G401.6 (cell line): ENCODE measurements around the gene INO80D.
"Not testable (repeated sequence)": the region's sequence is repeated elsewhere in the genome, so short reads cannot be mapped to it uniquely, and the experiment has no call there.

ENCODE experiments used
- FAIRE-seq: peaks from 2 replicates; lab custom pipeline; 2012; peaks lifted over from hg19 to GRCh38; lab: Jason Lieb, UNC

INO80D gene, protein sequence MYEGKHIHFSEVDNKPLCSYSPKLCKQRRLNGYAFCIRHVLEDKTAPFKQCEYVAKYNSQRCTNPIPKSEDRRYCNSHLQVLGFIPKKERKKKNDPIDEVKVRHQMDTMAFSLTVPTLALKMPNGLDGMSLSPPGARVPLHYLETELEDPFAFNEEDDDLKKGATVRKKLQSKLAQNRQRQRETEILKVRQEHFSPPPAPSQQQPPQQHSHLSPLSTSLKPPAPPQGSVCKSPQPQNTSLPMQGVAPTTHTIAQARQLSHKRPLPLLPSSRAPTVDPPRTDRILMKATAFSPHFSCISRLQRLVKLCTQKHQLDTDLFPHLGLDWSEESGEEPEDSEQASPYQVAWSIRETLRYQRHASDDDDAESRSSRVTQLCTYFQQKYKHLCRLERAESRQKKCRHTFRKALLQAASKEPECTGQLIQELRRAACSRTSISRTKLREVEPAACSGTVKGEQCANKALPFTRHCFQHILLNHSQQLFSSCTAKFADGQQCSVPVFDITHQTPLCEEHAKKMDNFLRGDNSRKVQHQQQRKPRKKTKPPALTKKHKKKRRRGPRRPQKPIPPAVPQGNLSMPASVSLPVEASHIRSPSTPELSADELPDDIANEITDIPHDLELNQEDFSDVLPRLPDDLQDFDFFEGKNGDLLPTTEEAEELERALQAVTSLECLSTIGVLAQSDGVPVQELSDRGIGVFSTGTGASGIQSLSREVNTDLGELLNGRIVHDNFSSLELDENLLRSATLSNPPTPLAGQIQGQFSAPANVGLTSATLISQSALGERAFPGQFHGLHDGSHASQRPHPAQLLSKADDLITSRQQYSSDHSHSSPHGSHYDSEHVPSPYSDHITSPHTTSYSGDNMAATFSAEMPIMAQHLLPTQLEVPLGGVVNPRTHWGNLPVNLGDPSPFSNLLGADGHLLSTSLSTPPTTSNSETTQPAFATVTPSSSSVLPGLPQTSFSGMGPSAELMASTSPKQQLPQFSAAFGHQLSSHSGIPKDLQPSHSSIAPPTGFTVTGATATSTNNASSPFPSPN

DNA sequence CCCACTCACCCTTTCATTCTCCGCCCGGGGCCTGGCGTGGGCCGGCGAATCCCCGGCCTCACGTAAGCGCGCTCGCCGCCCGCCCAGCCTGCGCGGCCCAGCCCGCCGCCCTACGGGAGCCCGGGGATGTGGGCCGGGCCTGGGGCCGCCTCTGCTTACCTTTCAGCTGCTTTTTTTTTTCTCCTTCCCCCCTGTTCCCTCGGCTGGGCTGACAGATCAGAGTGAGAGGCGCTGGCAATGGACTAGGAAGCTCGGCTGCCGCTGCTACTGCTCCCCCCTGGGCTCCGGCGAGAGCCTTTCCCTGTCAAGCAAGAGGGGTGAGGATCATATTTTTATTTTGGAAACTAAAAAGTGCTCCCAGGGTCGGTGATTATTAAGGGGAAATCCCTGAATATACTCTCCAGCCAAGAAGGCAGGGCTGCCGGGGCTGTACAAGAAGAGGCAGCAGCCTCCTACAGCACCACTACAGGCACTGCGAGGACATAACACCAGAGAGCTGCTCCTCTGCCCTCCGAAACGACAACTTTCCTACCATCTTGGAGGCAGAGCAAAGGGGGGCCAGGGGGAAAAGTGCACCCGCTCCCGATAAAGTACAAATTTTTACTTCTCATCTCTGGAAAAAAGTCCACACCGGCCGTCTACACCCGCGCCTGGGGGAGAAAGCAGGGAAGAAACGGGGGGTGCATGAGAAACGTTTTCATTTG is at the start of gene INO80D:
TSS of gene INO80D (minus strand) at position 433 of the 704 bp plus-strand sequence. CDS start 23,158 bp downstream, outside the sequence.
- FAIRE-seq = peak; percentile 94

DNA sequence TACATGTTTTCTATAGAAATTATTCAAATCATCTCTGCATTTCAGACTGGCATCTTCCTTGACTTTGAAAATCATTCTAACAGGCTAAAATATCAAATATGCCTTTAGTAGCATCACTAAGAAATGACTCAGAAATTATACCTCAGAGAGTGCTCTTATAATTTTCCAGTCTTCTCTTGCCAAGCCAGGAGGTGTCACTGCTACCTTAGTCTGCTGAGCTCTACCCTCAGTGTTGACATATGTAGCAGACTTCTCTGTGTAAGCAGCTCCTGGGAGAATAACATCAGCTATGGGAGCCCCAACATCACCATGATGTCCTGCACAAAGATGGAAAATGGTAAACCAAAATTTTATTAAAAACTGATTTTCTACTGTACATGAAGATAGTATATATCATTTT is 41.7 kb upstream of the INO80D start:
- peak; percentile 78 for FAIRE-seq

DNA sequence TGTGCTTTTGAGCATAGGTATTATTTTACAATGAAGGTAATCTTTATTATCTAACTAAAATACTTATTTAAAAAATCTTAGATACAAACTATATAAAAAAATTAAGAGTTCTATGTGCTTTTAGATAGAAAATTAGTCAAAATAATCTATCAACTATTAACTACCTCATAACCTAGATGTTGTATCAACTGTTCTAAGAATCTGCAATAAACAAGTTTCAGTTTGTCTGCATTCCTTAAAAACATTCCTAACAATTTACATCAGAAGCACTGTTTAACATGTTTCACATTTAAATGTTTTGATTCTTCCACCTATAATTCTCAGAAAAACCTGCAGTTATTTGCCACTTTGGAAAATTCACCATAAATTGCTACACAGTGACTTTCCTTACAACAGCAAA is 39.9 kb upstream of the INO80D start:
- peak; percentile 46 for FAIRE-seq

DNA sequence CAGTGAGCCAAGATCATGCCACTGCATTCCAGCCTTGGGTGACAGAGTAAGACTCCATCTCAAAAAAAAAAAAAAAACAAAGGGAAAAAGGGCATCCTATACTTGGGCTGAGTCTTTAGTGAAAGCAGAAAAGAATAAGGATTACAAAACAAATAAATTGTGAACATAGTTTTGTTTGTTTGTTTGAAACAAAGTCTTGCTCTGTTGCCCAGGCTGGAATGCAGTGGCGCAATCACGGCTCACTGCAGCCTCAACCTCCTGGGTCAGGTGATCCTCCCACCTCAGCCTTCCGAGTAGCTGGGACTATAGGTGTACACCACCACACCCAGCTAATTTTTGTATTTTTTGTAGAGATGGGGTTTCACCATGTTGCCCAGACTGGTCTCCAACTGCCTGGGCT is 36.6 kb upstream of the INO80D start:
- FAIRE-seq = not testable (repeated sequence)

DNA sequence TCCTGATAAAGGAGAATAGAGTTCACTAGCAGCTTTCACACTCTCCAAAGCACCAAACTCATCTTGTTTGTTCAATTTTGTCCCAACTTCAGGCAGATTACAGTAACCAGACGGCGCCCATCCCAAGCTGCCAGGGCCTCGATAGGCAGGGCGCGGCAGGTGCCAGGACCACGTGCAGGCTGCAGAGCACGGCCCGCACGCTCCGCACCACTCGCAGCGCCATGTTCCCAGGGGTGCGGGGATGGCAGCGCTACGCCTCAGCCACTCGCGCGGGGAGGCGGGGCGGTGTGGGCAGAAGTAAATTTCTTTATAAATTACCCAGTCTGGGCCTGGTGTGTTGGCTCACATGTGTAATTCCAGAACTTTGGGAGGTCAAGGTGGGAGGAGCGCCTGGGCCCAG is 30.3 kb upstream of the INO80D start:
- FAIRE-seq = no peak

DNA sequence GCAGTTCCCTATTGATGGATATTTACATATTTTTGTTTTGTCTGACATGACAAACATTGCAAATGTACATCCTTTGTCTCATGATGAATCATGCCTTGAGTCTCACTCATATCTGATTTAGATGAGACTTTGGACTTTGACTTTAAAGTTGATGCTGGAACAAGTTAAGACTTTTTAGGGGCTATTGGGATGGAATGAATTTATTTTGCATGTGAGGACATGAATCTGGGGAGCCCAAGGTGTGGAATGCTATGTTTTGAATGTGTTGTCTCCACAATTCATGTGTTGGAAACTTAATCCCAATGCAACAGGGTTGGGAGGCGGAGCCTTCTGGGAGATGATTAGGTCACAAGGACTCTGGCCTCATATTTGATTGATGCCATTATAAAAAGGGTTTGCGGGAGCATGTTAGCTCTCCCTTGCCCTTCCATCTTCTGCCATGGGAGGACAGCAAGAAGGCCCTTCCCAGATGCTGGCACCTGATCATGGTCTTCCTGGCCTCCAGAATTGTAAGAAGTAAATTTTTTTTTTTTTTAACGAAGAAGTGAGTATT is 29.1 kb upstream of the INO80D start:
- FAIRE-seq = no peak

DNA sequence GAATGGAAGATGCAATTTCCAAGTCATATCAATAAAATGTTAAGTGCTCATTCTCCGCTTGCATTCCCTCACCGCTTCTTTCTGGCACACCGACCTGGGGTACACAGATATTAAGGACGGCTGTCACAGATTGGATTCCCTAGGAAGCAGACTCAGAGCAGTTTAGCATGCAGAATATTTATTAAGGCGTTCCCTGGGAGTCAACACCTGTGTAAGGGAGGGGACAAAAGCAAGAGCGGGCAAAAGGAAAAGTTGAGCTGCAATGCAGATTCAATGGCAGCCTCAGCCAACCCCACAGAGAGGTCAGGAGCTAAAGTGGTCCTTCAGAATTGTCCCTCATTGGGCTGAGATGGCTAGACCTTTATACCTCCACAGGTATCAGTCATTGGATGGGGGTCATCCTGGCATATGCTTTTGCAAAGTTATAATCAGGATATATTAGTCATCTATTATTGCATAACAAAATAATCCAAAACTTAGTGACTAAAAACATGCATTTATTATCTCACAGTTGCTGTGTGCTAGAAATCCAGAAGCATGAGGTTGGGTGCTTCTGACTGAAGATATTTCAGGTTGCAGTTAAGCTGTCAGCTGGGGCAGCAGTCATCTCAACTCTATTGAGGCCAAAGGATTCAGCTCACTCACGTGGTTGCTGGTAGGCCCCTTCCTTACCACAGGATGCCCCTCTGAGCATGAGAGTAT is 27.0 kb upstream of the INO80D start:
- FAIRE-seq = no peak

DNA sequence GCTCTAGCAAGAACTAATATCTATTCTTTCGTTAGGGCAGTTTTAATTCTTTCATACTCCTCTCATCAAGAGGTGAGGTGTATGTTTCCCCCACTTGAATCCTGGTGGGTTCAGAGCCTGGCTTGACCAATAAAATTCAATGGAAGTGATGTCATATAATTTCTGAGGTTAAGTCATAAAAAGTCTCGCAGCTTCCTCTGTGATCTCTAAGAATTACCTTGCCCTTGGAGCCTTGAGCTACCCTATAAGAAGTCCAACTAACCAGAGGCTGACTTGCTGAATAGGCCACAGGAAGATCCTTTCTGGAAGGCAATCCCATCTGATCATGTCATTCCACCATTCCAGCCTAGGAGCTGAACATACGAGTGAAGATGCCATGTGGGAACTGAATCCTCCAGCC is 26.1 kb upstream of the INO80D start:
- FAIRE-seq = no peak

DNA sequence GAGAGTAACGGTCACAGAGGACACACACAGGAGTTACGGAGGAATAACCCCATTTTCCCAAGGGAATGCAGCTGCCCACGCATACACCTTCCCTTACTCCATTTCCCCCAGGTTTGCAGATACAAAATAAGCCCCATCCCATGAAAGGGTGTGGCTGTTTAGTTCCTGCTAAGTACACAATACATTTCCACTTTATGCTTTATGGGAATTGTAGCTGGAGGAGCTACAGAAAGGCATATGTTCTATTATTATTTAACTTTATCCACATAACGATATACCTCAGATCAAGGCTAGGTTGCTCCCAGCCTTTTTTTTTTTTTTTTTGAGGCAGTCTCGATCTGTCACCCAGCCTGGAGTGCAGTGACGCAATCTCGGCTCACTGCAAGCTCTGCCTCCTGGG is 22.7 kb upstream of the INO80D start:
- FAIRE-seq = no peak

DNA sequence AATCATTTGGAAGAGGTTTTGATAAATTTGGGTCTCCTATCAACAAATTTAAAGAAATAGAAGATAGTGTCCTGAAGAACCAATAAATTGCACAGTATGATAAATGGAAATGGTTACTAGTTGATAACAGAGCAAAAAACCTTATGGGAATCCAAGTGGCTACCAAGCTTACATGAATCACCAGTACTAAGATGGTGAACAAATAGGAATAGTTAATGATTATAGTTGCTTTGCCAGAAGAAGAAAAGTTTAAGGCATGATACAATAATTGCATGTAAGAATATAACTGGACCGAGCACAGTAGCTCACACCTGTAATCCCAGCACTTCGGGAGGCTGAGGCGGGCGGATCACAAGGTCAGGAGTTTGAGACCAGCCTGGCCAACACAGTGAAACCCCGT is 19.6 kb upstream of the INO80D start:
- no peak for FAIRE-seq

DNA sequence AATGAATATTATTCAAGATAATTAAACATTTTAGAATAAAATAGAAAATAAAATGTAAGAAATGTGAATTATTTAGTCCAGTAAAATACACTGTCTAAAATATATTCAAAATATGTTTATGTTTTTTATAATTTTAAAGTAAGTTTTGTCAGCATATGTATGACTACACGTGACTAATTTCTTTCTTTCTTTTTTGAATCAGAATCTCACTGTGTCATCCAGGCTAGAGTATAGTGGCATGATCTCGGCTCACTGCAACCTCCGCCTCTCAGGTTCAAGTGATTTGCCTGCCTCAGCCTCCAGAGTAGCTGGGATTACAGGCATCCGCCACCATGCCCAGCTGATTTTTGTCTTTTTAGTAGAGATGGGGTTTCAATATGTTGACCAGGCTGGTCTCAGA is 19.1 kb upstream of the INO80D start:
- peak; percentile 37 for FAIRE-seq

DNA sequence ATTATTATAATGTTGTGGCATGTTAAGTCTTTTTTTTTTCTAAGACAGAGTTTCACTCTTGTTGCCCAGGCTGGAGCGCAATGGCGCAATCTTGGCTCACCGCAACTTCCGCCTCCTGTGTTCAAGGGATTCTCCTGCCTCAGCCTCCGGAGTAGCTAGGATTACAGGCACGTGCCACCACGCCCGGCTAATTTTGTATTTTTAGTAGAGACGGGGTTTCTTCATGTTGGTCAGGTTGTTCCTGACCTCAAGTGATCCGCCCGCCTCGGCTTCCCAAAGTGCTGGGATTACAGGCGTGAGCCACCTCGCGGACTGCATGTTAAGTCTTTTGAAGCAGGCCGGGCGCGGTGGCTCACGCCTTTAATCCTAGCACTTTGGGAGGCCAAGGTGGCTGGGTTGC is 12.9 kb upstream of the INO80D start:
- not testable (repeated sequence) for FAIRE-seq

DNA sequence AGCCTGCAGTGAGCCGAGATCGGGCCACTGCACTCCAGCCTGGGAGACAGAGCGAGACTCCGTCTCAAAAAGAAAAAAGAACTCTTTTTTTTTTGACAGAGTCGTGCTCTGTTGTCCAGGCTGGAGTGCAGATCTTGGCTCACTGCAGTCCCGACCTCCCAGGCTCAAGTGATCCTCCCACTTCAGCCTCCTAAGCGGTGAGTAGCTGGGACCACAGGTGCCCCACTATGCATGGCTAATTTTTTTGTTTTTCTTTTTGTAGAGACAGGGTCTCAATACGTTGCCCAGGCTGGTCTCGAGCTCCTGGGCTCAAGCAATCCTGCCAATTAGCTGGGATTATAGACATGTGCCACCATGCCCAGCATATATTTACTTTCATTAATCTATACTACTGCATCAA is 12.5 kb upstream of the INO80D start:
- no peak for FAIRE-seq

DNA sequence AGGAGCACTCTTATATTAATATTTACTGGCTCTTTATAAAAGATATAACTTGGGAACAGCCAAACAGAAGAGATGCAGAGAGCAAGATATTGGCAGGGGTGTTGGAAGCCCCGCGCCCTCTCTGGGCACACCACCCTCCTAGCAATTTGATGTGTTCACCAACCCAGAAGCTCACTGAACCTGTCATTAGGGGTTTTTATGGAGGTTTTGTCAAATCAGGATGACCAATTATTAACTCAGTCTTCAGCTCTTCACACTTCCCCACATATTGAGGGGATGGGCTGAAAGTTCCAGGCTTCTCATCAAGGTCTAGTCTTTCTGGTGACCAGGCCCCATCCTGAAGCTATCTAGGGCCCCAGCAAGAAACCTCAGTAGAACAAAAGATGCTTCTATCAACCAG is 10.9 kb upstream of the INO80D start:
- no peak for FAIRE-seq

DNA sequence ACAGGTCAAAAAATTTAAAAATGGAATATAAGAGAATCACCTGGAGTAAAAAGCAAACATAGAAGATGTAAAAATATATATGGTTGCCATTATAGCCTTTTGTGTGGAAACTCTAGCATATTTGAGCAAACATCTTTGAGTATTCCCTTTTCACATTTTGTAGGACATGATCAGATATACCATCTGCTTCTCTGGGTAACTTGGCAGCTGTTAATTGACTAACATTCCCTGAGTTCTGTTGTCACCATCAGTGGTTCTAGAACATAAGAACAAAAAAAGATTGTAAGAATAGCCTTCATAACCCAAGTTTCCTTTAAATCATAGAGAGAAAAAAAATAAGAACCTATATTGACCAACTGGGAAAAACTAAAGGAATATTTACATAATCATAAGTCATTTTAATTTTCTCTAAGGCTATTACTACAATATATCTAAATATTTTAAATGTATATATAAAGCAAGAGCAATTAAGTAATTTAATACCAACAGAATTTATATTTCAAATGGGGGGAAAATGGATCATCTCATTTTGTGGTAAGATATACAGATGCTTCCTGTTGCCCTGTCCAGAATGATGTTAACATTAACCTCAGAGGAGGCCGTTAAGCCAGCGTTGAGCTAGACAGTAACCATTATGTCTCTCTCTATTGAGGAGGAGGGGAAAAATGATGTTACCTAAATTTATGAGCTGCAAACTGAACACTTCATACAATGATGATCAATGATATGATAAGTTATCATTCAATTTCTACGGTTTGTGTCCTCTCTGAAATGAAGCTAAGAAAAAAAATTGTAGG is 9.8 kb upstream of the INO80D start:
- FAIRE-seq = no peak

DNA sequence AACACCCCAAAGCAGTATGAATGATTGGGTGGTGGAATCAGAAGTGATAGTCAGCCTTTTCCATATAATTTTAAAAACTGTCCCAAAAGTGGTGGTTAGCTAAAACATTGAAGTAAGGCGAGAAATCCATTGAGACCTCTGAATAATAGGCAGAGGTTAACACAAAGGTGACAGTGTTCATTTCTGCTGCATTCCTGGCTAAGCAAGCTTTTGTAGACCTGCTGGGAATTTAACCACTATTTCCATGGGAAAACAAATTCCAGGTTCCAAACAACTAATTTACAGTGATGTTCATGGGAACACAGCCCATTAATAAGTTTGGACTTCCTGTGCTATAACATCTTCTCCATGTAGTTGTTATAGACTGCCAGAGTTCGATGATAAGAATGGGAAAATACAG is 6.3 kb upstream of the INO80D start:
- no peak for FAIRE-seq

DNA sequence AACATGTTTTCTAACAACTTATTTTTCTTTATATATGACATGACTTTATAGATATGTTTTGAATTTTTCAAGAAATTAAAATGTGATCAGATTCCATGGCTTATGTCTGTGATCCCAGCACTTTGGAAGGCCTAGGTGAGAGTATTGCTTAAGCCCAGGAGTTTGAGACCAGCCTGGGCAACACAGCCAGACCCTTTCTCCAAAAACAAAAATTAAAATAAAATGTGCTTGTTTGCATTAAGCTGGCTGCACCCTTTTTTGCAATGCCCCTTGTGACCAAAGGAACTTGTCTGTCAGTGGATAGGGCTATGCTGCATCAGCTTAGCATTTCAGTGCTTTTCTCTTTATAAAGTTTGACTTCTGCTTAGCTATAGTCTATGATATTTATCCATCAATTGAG is 2.3 kb upstream of the INO80D start:
- FAIRE-seq = no peak

DNA sequence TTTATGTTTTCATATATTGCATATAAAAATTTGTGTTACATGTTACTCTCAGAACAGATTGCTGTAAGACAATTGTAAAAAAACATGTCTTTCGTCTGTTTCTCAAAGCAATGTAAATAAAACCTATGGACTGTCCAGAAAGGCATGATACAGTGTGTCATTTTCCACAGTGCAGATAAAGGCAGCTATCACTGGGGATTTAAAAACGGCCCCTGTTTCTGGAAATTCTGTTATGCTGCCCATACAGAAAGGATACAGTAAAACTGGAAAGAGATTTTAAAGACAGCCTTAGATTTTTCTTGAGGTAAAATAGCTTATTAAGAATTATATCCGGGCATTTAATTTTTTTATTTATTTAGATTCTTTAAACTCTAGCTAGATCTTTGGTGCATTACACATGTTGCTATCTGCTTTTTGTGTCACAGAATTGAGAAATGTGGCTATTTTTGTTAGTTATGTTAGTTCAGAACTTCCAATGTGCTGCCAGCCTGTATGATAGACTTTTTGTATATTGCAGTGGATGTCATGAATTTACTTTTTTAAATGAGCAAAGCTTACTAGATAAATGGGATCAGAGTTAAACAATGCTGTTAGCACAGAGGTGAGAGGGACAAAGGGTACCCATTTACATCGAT is 859 bp upstream of the INO80D start:
- peak; percentile 75 for FAIRE-seq

DNA sequence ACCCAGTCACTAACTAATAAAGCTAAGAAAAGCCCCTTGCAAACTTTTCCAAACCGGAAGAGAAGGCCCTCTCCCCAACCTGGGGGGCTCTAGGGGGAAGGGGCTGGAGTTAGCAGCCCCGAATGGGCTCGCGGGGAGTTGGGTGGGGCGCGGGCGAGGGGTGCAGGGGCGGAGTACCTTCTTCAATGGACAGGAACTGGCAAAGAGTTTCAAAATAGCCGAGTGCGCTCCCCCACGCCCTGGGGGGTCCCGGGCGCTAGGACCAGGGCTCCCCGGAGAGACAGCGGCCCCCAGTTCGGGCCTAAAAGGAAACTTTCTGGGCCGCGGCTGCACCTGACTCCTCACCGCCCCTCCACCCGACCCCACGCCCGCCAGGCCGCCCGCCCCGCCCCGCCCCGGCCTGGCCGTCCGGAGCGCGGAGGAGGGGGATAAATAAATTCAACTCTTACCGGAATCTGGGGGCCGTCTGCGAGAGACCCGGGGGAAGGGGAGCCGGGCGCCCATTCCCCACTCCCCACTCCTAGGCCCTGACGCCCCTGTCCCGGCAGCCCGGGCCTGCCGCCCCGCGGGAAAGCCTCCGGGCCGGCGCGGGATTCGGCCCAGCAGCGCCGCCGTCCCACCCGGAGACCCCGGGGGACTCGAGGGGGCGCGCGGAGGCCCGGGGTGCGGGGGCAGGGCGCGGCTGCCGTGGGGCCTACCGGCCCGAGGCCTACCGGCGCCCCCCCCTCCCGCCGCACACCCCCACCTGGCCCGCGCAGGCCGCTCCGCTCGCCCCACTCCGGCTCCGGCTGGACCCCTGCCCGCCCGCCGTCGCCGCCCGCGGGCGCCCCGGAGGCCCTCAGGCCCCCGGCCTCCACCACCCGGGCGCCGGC is 868 bp downstream of the INO80D start:
- FAIRE-seq = no peak
